ENCODE measurements around the gene LETM1. TPM values are rescaled to one million over a fixed set of nuclear protein-coding genes. Genes with fewer than 3 reads are reported as not detected.

The LETM1 gene
- total RNA-seq, 1 donor from 2014 or later, result 98.7 TPM

DNA sequence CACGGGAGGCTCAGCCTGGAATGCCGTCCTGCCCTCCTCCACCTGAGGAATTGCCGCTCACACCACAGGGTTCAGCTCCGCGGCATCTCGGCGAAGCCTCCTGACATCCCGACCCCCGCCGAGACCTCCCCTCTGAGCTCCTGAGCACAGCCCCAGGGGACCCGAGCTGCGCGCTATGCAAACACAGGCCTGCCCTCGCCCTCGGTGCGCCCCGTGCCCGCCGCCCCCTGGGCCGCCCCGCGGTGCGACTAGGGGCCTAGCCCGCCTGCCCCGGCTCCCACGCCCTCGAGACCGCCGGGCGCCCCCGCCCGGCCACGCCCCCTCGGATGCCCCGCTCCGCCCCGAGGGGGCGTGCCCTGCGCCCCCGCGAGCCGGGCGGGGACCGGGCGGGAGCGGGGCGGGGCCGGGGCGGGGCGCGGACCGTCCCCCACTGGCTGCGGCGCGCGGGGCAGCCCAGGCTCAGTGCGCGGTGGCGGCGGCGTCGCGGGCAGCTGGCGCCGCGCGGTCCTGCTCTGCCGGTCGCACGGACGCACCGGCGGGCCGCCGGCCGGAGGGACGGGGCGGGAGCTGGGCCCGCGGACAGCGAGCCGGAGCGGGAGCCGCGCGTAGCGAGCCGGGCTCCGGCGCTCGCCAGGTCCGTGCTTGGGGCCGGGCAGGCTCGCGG, 63.0 kb downstream of the LETM1 start, which contains the start of gene FGFR3:
Gene FGFR3, plus strand, starts transcription at position 462 of the 664 bp plus-strand sequence. CDS start 642 bp downstream, outside the sequence.
- peak; percentile 82 for DNase-seq
- Mint-ChIP-seq H3K4me1 (no peaks in the 10 kb centered on the region), H3K4me3 (peak within 1 kb of the TSS; percentile 39), H3K27ac (no peak within 1 kb of the TSS), H3K27me3 (peaks cover 24% of the 10 kb centered on the region), H3K9me3 (no peaks in the 10 kb centered on the region), H3K36me3 (ENCODE audit: low read depth) (no peaks in the 10 kb centered on the region)
- intact Hi-C loops (cut with micrococcal nuclease), result loop anchor here (5.0 to 10.0 kb wide), 2 partner anchors 41 to 208 kb away; no protein-coding TSS in a partner anchor

DNA sequence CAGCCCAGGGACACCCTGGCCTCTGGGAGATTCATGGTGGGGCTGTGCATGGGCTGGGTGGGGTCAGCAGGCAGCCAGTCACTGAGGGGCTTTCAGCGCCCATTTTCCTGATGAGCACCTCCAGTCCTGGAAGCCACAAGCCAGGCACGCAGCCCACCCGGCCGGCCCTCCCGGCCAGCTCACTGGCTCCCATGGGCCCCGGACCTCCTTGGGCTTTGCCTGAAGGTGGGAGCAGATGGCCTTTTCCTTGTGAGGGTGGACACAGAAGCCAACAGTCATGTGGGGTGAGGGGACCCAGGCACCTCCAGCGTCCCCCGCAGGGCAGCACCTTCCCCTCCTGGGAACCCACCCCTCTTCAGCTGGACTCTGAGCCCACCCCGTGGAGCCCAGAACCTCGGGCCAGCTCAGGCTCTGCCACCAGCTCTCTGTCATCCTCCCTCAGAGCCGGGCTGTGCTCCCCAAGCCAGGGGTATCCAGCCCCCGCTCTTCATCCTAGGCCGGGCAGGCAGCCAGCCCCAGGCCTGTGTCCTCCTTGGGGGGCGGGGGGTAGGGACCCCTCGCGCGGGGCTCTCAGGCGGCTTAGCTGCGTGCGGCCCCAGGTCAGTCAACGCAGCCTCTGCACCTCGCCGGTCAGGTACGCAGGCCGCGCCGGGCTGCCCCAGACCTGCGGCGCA, 63.7 kb downstream of the LETM1 start:
- Mint-ChIP-seq H3K9me3 (no peaks in the 10 kb centered on the region), H3K27ac (no peak overlapping the region), H3K4me3 (peak overlapping the region; percentile 39), H3K36me3 (ENCODE audit: low read depth) (no peaks in the 10 kb centered on the region), H3K27me3 (peaks cover 24% of the 10 kb centered on the region), H3K4me1 (no peaks in the 10 kb centered on the region)
- intact Hi-C loops (cut with micrococcal nuclease), result loop anchor here (5.0 to 10.0 kb wide), 2 partner anchors 40 to 207 kb away; no protein-coding TSS in a partner anchor
- no peak for DNase-seq

- DNase-seq, result no peak
- no peaks in the 10 kb centered on the region for H3K36me3 Mint-ChIP-seq (ENCODE audit: low read depth)
- no peaks in the 10 kb centered on the region for H3K9me3 Mint-ChIP-seq
- H3K4me3 Mint-ChIP-seq, result no peak overlapping the region
- intact Hi-C loops (cut with micrococcal nuclease), result loop anchor here (5.0 to 10.0 kb wide), 2 partner anchors 38 to 205 kb away; no protein-coding TSS in a partner anchor
- H3K27me3 Mint-ChIP-seq, result peaks cover 14% of the 10 kb centered on the region
- no peak overlapping the region for H3K27ac Mint-ChIP-seq
- no peaks in the 10 kb centered on the region for H3K4me1 Mint-ChIP-seq
Observed at GRCh38 chr4:1790005-1790404, 66.0 kb downstream of the LETM1 start.

GRCh38 chr4:1789552-1789951, 66.4 kb downstream of the LETM1 start:
- no peaks in the 10 kb centered on the region for H3K4me1 Mint-ChIP-seq
- H3K9me3 Mint-ChIP-seq, result no peaks in the 10 kb centered on the region
- no peak overlapping the region for H3K4me3 Mint-ChIP-seq
- no peaks in the 10 kb centered on the region for H3K36me3 Mint-ChIP-seq (ENCODE audit: low read depth)
- intact Hi-C loops (cut with micrococcal nuclease), result no loop called here
- no peak for DNase-seq
- H3K27me3 Mint-ChIP-seq, result peaks cover 14% of the 10 kb centered on the region
- no peak overlapping the region for H3K27ac Mint-ChIP-seq

- H3K36me3 Mint-ChIP-seq (ENCODE audit: low read depth), result no peaks in the 10 kb centered on the region
- no peak overlapping the region for H3K4me3 Mint-ChIP-seq
- H3K27ac Mint-ChIP-seq, result no peak overlapping the region
- no peaks in the 10 kb centered on the region for H3K9me3 Mint-ChIP-seq
- peaks cover 12% of the 10 kb centered on the region for H3K27me3 Mint-ChIP-seq
- H3K4me1 Mint-ChIP-seq, result no peaks in the 10 kb centered on the region
- no peak for DNase-seq
- intact Hi-C loops (cut with micrococcal nuclease), result no loop called here
Observed at GRCh38 chr4:1788254-1788973, 67.5 kb downstream of the LETM1 start.

- H3K9me3 Mint-ChIP-seq, result no peaks in the 10 kb centered on the region
- no peaks in the 10 kb centered on the region for H3K36me3 Mint-ChIP-seq (ENCODE audit: low read depth)
- no peak for DNase-seq
- no peaks in the 10 kb centered on the region for H3K4me1 Mint-ChIP-seq
- no peak overlapping the region for H3K27ac Mint-ChIP-seq
- H3K27me3 Mint-ChIP-seq, result peaks cover 12% of the 10 kb centered on the region
- intact Hi-C loops (cut with micrococcal nuclease), result no loop called here
- H3K4me3 Mint-ChIP-seq, result no peak overlapping the region
Observed at GRCh38 chr4:1787411-1788077, 68.4 kb downstream of the LETM1 start.

DNA sequence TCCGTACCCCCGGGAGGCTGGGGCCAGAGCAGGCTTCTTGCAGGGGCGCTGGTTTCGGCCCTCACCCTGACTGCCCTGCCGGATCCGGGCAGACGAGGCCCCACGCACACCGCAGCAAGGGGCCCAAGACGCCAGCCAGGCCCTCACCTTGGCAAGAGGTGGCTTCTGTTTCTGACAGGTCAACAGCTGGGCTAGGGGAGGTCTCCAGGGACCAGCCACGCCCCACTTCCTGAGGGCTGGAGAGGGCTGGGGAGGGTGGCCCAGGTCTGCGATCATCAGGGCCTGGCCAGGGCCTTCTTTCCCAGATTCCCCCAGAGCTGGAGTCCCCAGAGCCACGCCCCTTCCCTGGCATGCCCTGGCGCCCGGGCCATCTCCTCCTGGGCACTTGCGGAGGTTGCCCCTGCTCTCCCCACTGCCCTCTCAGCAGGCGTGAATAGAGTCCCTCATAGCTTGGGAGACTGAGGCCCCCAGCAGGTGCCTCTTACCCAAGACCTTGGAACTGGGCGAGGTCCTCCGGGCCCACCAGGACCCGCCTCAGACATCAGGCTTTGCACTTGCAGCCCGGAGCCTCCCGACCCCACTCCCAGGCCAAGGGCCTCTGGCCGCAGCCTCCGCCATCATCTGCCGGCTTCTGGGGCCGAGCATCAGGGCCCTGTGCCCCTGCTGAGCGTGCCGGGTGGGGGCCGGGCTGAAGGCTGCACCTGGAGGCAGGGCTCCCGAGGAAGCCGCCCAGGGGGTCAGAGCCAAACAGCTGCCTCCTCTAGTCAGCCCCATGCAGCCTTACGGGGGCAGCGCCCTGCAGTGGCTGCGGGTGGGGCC, 69.2 kb downstream of the LETM1 start:
- Mint-ChIP-seq H3K36me3 (ENCODE audit: low read depth) (no peaks in the 10 kb centered on the region), H3K9me3 (no peaks in the 10 kb centered on the region), H3K4me3 (no peak overlapping the region), H3K27ac (no peak overlapping the region), H3K4me1 (no peaks in the 10 kb centered on the region), H3K27me3 (peaks cover 11% of the 10 kb centered on the region)
- intact Hi-C loops (cut with micrococcal nuclease), result no loop called here
- no peak for DNase-seq

GRCh38 chr4:1785592-1785991, 70.4 kb downstream of the LETM1 start:
- intact Hi-C loops (cut with micrococcal nuclease), result no loop called here
- Mint-ChIP-seq H3K27ac (no peak overlapping the region), H3K27me3 (peaks cover 2% of the 10 kb centered on the region), H3K9me3 (no peaks in the 10 kb centered on the region), H3K36me3 (ENCODE audit: low read depth) (no peaks in the 10 kb centered on the region), H3K4me3 (no peak overlapping the region), H3K4me1 (no peaks in the 10 kb centered on the region)
- DNase-seq, result no peak

- Mint-ChIP-seq H3K9me3 (no peaks in the 10 kb centered on the region), H3K4me3 (no peak overlapping the region), H3K27ac (no peak overlapping the region), H3K36me3 (ENCODE audit: low read depth) (no peaks in the 10 kb centered on the region), H3K4me1 (no peaks in the 10 kb centered on the region), H3K27me3 (no peaks in the 10 kb centered on the region)
- intact Hi-C loops (cut with micrococcal nuclease), result no loop called here
- no peak for DNase-seq
Observed at GRCh38 chr4:1784789-1785591, 71.0 kb downstream of the LETM1 start.

- Mint-ChIP-seq H3K27ac (no peak overlapping the region), H3K4me1 (no peaks in the 10 kb centered on the region), H3K36me3 (ENCODE audit: low read depth) (no peaks in the 10 kb centered on the region), H3K4me3 (no peak overlapping the region), H3K9me3 (no peaks in the 10 kb centered on the region), H3K27me3 (no peaks in the 10 kb centered on the region)
- intact Hi-C loops (cut with micrococcal nuclease), result no loop called here
- no peak for DNase-seq
Observed at GRCh38 chr4:1784395-1784788, 71.6 kb downstream of the LETM1 start.

GRCh38 chr4:1783970-1784369, 72.0 kb downstream of the LETM1 start:
- Mint-ChIP-seq H3K4me3 (no peak overlapping the region), H3K4me1 (no peaks in the 10 kb centered on the region), H3K36me3 (ENCODE audit: low read depth) (no peaks in the 10 kb centered on the region), H3K27me3 (no peaks in the 10 kb centered on the region), H3K9me3 (no peaks in the 10 kb centered on the region), H3K27ac (no peak overlapping the region)
- no peak for DNase-seq
- intact Hi-C loops (cut with micrococcal nuclease), result no loop called here

DNA sequence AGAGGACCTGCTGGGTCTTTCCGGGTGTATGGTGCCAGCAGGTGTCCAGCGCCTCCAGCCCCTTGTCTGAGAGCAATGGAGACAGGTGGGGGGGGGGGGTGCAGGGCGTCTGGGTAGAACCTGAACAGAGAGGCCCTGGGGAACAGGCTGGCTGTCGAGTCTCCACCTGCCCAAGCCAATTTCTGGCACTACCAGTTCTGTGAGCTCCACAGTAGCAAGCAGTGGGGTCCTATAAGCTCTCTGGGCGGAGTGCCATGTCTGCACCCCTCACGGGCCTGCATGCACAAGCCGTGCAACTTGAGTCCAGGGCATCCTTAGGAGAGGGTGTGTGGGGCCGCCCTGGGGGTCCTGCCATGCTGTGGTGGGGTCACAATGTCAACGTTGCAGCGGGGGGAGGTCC, 72.9 kb downstream of the LETM1 start:
- intact Hi-C loops (cut with micrococcal nuclease), result no loop called here
- Mint-ChIP-seq H3K36me3 (ENCODE audit: low read depth) (no peaks in the 10 kb centered on the region), H3K27me3 (no peaks in the 10 kb centered on the region), H3K4me3 (no peak overlapping the region), H3K4me1 (no peaks in the 10 kb centered on the region), H3K9me3 (no peaks in the 10 kb centered on the region), H3K27ac (no peak overlapping the region)
- no peak for DNase-seq
